Activated T-cell treated with anti-CD3 and anti-CD28 coated beads for 4 hours (primary cell): Measurements from ENCODE around the gene GYPA.
"Not testable (repeated sequence)": the region's sequence is repeated elsewhere in the genome, so short reads cannot be mapped to it uniquely, and the experiment has no call there.

Experiments
- DNase-seq: peaks from one replicate; pipeline ENCODE4 v3.0.0-alpha.2; 2020

Gene GYPA

GRCh38 chr4:144128709-144129320 is 11.7 kb downstream of the GYPA start:
- not testable (repeated sequence) for DNase-seq

DNA sequence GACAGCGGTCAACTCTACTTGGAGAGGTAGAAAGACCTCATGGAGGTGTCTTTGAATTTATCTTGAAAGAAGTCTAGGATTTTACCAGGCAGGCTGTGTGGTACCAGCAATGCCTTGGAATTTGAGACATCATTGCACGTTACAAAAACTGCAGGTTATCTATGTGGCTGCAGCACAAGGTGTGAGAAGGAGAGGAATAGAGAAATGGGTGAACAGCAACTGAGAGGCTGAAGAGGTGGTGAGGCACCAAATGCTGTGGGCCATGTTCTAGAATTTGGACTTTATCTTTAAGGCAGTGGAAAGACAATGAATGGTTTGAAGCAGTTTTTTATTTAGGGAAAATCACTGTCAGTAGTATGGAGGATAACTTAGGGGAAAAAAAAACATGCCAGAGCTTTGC is 15.4 kb downstream of the GYPA start:
- not testable (repeated sequence) for DNase-seq

DNA sequence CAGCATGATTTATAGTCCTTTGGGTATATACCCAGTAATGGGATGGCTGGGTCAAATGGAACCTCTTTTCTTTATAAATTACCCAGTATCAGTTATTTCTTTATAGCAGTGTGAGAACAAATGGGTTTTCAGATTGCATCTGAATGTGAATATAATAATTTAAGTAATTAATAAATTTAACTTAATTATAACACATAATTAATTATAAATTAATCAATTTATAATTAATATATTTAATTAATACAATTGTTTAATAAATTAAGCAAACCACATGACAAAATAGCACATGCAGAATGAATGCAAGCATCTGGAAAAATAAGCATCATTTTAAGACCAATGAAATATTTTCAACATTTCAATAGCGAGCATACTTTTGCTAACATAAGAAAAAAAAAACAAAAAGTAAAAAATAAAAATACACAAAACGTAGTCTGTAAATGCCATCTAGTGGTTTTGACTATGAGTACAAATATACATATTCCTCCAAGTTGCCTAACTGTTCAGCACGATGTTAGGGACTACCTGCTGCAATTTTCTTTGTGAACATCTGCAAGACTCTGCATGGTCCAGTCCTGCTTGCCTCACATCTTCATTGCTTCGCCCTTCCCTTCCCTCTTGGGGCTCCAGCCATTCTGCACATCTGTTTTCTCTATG is 16.4 kb downstream of the GYPA start:
- DNase-seq: not testable (repeated sequence)

GRCh38 chr4:144123269-144123668 is 17.2 kb downstream of the GYPA start:
- DNase-seq: not testable (repeated sequence)

DNA sequence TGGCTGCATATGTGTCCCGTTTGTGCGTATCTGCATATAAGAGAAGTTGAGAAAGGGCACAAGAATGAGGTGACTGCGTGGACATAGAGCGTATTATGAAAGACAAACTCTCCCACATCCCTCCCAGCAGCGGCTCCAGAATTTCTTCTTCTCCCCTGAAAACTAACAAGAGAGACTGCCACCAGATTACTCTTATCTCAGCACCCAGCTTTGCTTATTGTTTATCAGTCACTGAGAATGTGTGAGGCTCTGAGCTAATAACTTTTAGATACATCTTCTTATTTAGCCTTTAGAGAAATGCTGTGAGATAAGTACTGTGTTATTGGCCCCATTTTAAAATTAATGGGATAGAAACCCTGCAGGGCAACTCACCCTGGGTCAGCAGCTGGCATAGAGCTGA is 20.8 kb downstream of the GYPA start:
- DNase-seq: not testable (repeated sequence)

GRCh38 chr4:144115519-144115918 is 25.0 kb downstream of the GYPA start:
- no peak for DNase-seq

DNA sequence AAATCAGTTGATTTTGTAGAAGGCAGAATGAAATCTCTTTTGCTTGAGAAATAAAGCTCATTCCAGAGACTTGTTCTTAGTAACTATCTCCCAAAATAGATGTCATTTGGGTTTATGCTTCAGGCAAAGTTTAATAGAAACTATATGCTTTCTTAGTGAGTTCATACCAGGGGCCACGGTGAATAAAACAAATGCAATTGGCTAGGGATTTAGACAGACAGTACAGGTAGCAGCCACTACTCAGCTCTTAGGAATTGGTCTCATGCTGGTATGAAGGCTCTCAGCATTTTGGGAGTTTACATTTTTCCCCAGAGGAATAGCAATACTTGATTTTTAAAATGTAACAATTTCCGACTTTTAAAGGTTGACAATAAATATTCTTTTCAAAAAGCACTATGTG is 27.0 kb downstream of the GYPA start:
- no peak for DNase-seq

DNA sequence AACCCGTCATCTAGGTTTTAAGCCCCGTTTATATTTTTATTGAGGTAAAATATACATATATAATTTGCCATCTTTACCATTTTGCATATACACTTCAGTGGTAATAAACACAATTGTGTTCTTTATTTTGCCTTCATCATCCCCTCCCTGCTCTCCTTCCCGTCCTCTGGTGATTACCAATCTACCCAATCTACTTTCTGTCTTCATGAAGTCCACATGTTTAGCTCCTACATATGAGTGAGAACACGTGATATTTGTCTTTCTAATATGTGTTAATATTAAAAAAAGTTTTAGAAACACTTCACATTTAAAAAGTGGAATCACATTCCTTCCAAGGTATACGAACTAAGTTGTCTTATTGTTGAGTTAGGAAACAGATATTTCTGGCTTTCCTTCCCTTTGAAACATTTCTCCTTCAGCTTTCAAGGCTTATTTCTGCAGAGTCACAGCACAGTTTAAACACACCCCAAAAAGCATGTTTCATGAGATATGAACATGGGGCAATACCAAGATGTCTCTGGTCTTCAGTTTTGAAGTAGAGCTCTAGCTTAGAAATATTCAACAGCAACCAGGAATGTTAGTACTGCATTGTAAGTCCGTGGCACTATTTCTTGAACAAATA is 35.9 kb downstream of the GYPA start:
- DNase-seq: no peak

DNA sequence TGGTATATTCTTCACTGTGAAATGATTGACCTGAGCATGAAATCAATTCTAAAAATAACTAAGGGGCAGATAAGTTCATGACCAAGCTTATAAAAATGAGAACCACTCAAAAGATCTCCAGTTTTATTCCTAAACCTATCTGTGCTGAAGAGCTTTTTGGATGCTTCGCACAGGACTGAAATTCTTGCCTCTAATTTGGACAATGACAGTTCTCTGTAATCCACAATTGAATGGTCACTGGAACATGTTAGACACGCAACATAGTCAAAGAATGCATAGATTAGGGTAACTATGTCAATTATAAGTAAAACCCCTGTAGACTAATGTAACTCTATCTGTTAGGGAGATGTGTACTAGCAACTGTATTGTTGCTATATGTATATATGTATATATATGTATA is 42.7 kb downstream of the GYPA start:
- not testable (repeated sequence) for DNase-seq

DNA sequence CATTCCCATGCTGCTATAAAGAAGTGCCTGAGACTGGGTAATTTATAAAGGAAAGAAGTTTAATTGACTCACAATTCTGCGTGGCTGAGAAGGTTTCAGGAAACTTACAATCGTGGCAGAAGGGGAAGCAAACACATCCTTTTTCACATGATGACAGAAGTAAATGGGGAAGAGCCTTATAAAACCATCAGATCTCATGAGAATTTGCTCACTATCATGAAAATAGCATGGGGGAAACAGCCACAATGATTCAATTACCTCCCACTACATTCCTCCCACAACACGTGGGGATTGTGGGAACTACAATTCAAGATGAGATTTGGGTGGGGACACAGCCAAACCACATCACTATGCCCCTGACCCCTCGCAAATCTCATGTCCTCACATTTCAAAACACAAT is 46.5 kb downstream of the GYPA start:
- DNase-seq: not testable (repeated sequence)

GRCh38 chr4:144091181-144091580 is 49.3 kb downstream of the GYPA start:
- not testable (repeated sequence) for DNase-seq

- no peak for DNase-seq
These were observed 49.8 kb downstream of the GYPA start for GRCh38 chr4:144090744-144091143.

DNA sequence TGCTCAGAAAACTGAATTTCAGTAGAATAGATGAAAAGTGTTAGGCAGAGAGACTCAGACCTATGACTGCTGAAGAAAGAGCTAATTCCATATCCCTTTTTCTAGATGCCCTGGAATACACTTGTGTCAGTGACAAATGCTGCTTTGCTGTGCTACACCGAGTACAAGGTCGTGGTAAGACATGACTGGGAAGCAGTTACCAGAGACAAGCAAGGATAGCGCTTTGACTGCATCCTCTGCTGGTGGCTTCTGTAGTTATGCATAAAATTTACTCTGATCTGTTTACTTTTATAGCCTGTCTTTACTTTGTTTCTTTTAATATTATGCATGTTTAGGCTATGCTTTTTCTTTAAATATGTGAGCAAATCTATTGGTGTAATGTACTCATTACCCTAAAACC is 58.5 kb downstream of the GYPA start:
- DNase-seq: not testable (repeated sequence)

- not testable (repeated sequence) for DNase-seq
These were observed 60.4 kb downstream of the GYPA start for GRCh38 chr4:144080135-144080534.

GRCh38 chr4:144078746-144079145 is 61.8 kb downstream of the GYPA start:
- not testable (repeated sequence) for DNase-seq

GRCh38 chr4:144061556-144061955 is 79.0 kb downstream of the GYPA start:
- not testable (repeated sequence) for DNase-seq

- not testable (repeated sequence) for DNase-seq
These were observed 80.2 kb downstream of the GYPA start for GRCh38 chr4:144060234-144060859.
